Kidney (tissue), 14 donors: Measurements from ENCODE around the gene BMP7. TPM values are rescaled to one million over a fixed set of nuclear protein-coding genes. Genes with fewer than 3 reads are reported as not detected.

Experiments used
- DNase-seq, 5 donors: peaks; one replicate each; pipeline ENCODE4 v3.0.0-alpha.2; 2013 to 2020
- FAIRE-seq: peaks from 2 replicates; lab custom pipeline; 2012; peaks lifted over from hg19 to GRCh38; lab: Jason Lieb, UNC
- H3K27ac ChIP-seq, 2 donors: one replicate each; pipeline ENCODE4 v1.7.0; 2013; ENCODE audit warnings: low read depth in 2 of 2, low read length in 2 of 2, inconsistent platforms in 1 of 2
- H3K27me3 ChIP-seq: one replicate; pipeline ENCODE4 v1.7.1; 2013; ENCODE audit warnings: low read length, inconsistent platforms; ENCODE audit not compliant: control insufficient read depth, insufficient read depth
- H3K36me3 ChIP-seq, 3 donors: one replicate each; pipeline versions ENCODE4 v1.7.0 to v1.7.1; 2013; ENCODE audit warnings: low read length in 3 of 3, control low read depth in 1 of 3, inconsistent platforms in 1 of 3; ENCODE audit not compliant: insufficient read depth in 3 of 3, control insufficient read depth in 2 of 3
- H3K4me1 ChIP-seq, 3 donors: one replicate each; pipeline versions ENCODE4 v1.7.0 to v1.7.1; 2013; ENCODE audit warnings: low read length in 3 of 3, inconsistent platforms in 1 of 3, low read depth in 1 of 3; ENCODE audit not compliant: control insufficient read depth in 2 of 3, insufficient read depth in 2 of 3
- H3K4me3 ChIP-seq, 3 donors: one replicate each; pipeline versions ENCODE4 v1.7.0 to v1.8.1; 2013; ENCODE audit warnings: low read length in 3 of 3, control low read depth in 1 of 3, inconsistent platforms in 1 of 3
- H3K9ac ChIP-seq, 3 donors: one replicate each; pipeline versions ENCODE4 v1.7.0 to v1.7.1; 2013; ENCODE audit warnings: low read length in 3 of 3, control low read depth in 1 of 3, inconsistent platforms in 1 of 3
- H3K9me3 ChIP-seq, 3 donors: one replicate each; pipeline versions ENCODE4 v1.7.0 to v1.7.1; 2013; ENCODE audit warnings: low read length in 3 of 3, control low read depth in 1 of 3, inconsistent platforms in 1 of 3; ENCODE audit not compliant: control insufficient read depth in 2 of 3, insufficient read depth in 1 of 3
- CTCF ChIP-seq: IDR thresholded peaks from 3 replicates; pipeline ENCODE4 v1.5.1; 2012; ENCODE audit warnings: mild to moderate bottlenecking, moderate library complexity, borderline replicate concordance; ENCODE audit not compliant: insufficient read depth; ENCODE audit errors: extremely low read depth
- intact Hi-C: fragments of 100-400 bp; cut with DNase I; formaldehyde crosslinking; loops from one replicate; pipeline ENCODE4 v1.11.1; 2022
- polyA plus RNA-seq: library from polyadenylated mRNA; stranded (reverse); fragments of 350-450 nt; fragmentation: Illumina TruSeq; extraction: RNeasy Lipid Tissue Mini Kit (QIAGEN cat#74804); gene quantifications from one replicate; pipeline ENCODE4 v1.2.3, GENCODE V29; 2014; ENCODE audit warnings: low read depth, low replicate concordance; ENCODE audit not compliant: insufficient read depth
- total RNA-seq: library from RNA; stranded (reverse); fragmentation: NEBNext Ultra II Directional; extraction: Animal tissue kit (Norgen Biotek cat#: 25700); gene quantifications from one replicate; pipeline ENCODE4 v1.2.1, GENCODE V29; 2021
- donor health status: control.
- donor health status: control.
- donor health status: control.
- donor health status: control.
- donor health status: control.
- donor health status: DM: yes; HTN: yes; CAD: no.
- donor health status: Normal renal cell carcinoma (clear cell type).

BMP7 gene
- total and polyA plus RNA-seq, 2 donors from 2014 or later, result 1.6 to 11.3 TPM

GRCh38 chr20:57211406-57211805 is 55.0 kb downstream of the BMP7 start:
- Histone ChIP-seq H3K27ac (no peak overlapping the region), H3K4me1 (peaks cover 0 to 3% (median 0%) of the 10 kb centered on the region in 3 donors), H3K4me3 (no peak overlapping the region), H3K27me3 (no peaks in the 10 kb centered on the region), H3K9ac (no peak overlapping the region), H3K36me3 (no peaks in the 10 kb centered on the region), H3K9me3 (peaks cover 0 to 8% (median 0%) of the 10 kb centered on the region in 3 donors)
- FAIRE-seq, result no peak
- no peak for TF ChIP-seq CTCF
- no peak for DNase-seq
- intact Hi-C loops, result no loop called here

DNA sequence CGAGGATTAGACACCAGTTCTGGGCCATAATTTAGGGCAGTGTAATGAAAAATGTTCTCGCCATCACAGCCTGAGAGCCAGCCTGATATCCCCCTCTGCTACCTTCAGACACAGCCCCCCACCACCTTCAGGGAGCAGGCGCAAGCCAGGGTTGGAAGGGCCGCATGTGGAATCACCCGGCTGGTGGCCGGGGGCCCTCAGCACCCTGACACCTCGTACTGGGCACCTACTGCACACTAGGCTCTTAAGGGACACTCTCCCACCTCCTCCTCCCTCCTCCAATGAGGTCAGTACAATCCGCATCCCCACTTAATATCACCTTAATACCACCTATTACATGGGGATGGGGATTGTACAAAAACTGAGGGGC is 55.5 kb downstream of the BMP7 start:
- H3K9ac ChIP-seq, result no peak overlapping the region
- FAIRE-seq, result no peak
- H3K36me3 ChIP-seq, result no peaks in the 10 kb centered on the region

DNA sequence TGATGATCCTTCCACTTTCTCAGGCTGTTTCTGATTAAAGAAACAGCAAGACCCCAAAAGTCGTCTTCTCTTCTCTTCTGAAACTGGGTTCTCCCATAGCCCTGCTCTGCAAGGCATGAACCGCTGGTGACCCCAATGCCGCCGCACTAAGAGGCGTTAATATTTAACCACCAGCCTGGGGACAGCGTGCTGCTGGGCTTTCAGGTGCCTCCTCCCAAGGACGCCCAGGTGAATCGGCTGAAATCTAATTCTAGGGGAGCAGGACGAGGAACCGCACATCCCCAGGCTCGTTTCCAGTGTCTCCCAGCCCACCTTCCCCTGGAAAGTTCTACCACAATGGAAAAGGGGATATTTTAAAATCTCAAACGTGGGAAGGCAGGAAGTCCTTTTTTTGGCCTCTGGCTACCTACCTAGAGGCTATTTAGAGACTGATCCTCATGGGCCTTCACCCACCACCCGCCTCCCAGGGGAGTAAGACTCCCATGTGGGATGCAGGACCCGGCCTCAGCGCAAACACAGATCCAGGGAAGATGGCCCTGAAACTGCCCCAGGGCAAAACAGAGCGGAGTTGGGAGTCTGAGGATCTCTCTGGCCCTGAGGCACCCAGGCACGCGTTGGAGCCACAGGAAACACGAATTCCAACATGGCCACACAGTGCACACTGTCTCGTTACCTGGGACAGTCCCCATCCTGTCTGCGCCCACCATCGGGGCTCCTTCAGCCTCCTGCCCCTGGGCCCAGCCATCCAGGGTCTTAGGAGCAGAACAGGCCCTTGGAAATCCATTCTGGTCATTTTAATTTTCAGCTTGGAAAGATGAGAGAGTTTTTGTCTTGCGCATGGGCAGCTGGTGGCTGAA is 56.2 kb downstream of the BMP7 start:
- H3K4me3 ChIP-seq, result no peak overlapping the region
- peaks cover 0 to 3% (median 0%) of the 10 kb centered on the region in 3 donors for H3K4me1 ChIP-seq
- no peak for FAIRE-seq
- no peak for TF ChIP-seq CTCF
- H3K9me3 ChIP-seq, result peaks cover 0 to 8% (median 0%) of the 10 kb centered on the region in 3 donors
- peak; percentile 50 to 78 (median 71) for DNase-seq
- no peak overlapping the region for H3K9ac ChIP-seq
- H3K27ac ChIP-seq, result no peak overlapping the region
- H3K27me3 ChIP-seq, result no peaks in the 10 kb centered on the region
- intact Hi-C loops, result no loop called here
- no peaks in the 10 kb centered on the region for H3K36me3 ChIP-seq

More for the DNA sequence above, 55.5 kb downstream of the BMP7 start:
- Histone ChIP-seq H3K4me3 (no peak overlapping the region), H3K27me3 (no peaks in the 10 kb centered on the region), H3K4me1 (peaks cover 0 to 3% (median 0%) of the 10 kb centered on the region in 3 donors), H3K27ac (no peak overlapping the region), H3K9me3 (peaks cover 0 to 8% (median 0%) of the 10 kb centered on the region in 3 donors)
- DNase-seq, result peak in 1 of 5 donors; percentile 43
- no peak for TF ChIP-seq CTCF
- intact Hi-C loops, result no loop called here
